Neural cell (in vitro differentiated cells): ENCODE results near the gene ARL10. TPM values are rescaled to one million over a fixed set of nuclear protein-coding genes. Genes with fewer than 3 reads are reported as not detected.

ENCODE experiments used
- H2AFZ ChIP-seq: fragments of 200-600, 300-800 bp; sonication (generic), shearing (Covaris generic); 2 replicates; pipeline ENCODE4 v1.6.0; 2014; ENCODE audit warnings: low read depth, mild to moderate bottlenecking, antibody characterized with exemption, low read length, moderate library complexity
- H3F3A ChIP-seq: fragments of 200-600 bp; shearing (Covaris generic); 2 replicates; pipeline ENCODE4 v1.6.1; 2016; ENCODE audit warnings: mild to moderate bottlenecking, moderate library complexity, mixed read lengths, antibody characterized with exemption, low read length; ENCODE audit not compliant: insufficient read depth, poor library complexity, severe bottlenecking
- H3K27ac ChIP-seq: fragments of 200-600, 300-800 bp; sonication (generic), shearing (Covaris generic); 2 replicates; pipeline ENCODE4 v1.5.1; 2014; ENCODE audit warnings: mild to moderate bottlenecking, low read length, moderate library complexity
- H3K27me3 ChIP-seq: fragments of 300-800, 200-600 bp; sonication (generic), shearing (Covaris generic); 2 replicates; pipeline ENCODE4 v1.6.0; 2014; ENCODE audit warnings: mild to moderate bottlenecking, low read depth, low read length, moderate library complexity; ENCODE audit not compliant: insufficient read depth
- H3K36me3 ChIP-seq: fragments of 300-800, 200-600 bp; sonication (generic), shearing (Covaris generic); 2 replicates; pipeline ENCODE4 v1.5.1; 2014; ENCODE audit warnings: mild to moderate bottlenecking, antibody characterized with exemption, low read length, moderate library complexity; ENCODE audit not compliant: insufficient read depth
- H3K4me2 ChIP-seq: fragments of 300-800, 200-600 bp; sonication (generic), shearing (Covaris generic); 2 replicates; pipeline ENCODE4 v1.6.0; 2014; ENCODE audit warnings: mild to moderate bottlenecking, low read length
- H3K4me3 ChIP-seq: fragments of 300-800, 200-600 bp; sonication (generic), shearing (Covaris generic); 2 replicates; pipeline ENCODE4 v1.5.1; 2014; ENCODE audit warnings: mild to moderate bottlenecking, low read length, moderate library complexity
- H3K79me2 ChIP-seq: fragments of 200-600 bp; shearing (Covaris generic); replicated peaks from 2 replicates; pipeline ENCODE4 v1.6.0; 2014; ENCODE audit warnings: mild to moderate bottlenecking, low read length, moderate library complexity; ENCODE audit not compliant: insufficient read depth
- H3K9ac ChIP-seq: fragments of 300-800, 200-600 bp; sonication (generic), shearing (Covaris generic); 2 replicates; pipeline ENCODE4 v1.6.1; 2016; ENCODE audit warnings: mild to moderate bottlenecking, low read length, mixed read lengths
- H3K9me2 ChIP-seq: fragments of 200-600 bp; shearing (Covaris generic); 2 replicates; pipeline ENCODE4 v1.6.1; 2016; ENCODE audit warnings: mild to moderate bottlenecking, low read length, mixed read lengths; ENCODE audit not compliant: insufficient read depth
- H3K9me3 ChIP-seq: fragments of 200-600, 300-800 bp; sonication (generic), shearing (Covaris generic); 2 replicates; pipeline ENCODE4 v1.6.1; 2016; ENCODE audit warnings: mild to moderate bottlenecking, mixed run types, low read length, moderate library complexity, mixed read lengths
- H4K20me1 ChIP-seq: fragments of 200-600 bp; shearing (Covaris generic); 2 replicates; pipeline ENCODE4 v1.6.1; 2016; ENCODE audit warnings: mild to moderate bottlenecking, mixed run types; ENCODE audit not compliant: insufficient read depth
- EP300 ChIP-seq: fragments of 450-650 bp; conservative IDR thresholded peaks from 2 replicates; pipeline ENCODE4 v1.6.1; 2014; ENCODE audit warnings: antibody characterized with exemption, mild to moderate bottlenecking, moderate library complexity; ENCODE audit not compliant: poor library complexity, severe bottlenecking
- POLR2AphosphoS5 ChIP-seq: IDR thresholded peaks from 2 replicates; pipeline ENCODE4 v1.6.1; 2012
- SMC3 ChIP-seq: fragments of 450-650 bp; conservative IDR thresholded peaks from 2 replicates; pipeline ENCODE4 v1.6.1; 2014; ENCODE audit warnings: antibody characterized with exemption, mild to moderate bottlenecking, moderate library complexity; ENCODE audit not compliant: poor library complexity
- TAF1 ChIP-seq: IDR thresholded peaks from 2 replicates; pipeline ENCODE4 v1.6.1; 2012; ENCODE audit warnings: low read depth
- polyA plus RNA-seq: library from polyadenylated mRNA; depleted of rRNA; stranded (reverse); fragments of >200 nt; gene quantifications from 2 replicates; pipeline ENCODE4 v1.2.3, GENCODE V29; 2014
- TF ChIP-seq, protein P1 (sequence below): IDR thresholded peaks from 2 replicates; pipeline ENCODE4 v1.6.1; 2012; ENCODE audit warnings: borderline replicate concordance

The ARL10 gene
- polyA plus RNA-seq, 1 donor from 2014 or later, result 22.8 TPM

DNA sequence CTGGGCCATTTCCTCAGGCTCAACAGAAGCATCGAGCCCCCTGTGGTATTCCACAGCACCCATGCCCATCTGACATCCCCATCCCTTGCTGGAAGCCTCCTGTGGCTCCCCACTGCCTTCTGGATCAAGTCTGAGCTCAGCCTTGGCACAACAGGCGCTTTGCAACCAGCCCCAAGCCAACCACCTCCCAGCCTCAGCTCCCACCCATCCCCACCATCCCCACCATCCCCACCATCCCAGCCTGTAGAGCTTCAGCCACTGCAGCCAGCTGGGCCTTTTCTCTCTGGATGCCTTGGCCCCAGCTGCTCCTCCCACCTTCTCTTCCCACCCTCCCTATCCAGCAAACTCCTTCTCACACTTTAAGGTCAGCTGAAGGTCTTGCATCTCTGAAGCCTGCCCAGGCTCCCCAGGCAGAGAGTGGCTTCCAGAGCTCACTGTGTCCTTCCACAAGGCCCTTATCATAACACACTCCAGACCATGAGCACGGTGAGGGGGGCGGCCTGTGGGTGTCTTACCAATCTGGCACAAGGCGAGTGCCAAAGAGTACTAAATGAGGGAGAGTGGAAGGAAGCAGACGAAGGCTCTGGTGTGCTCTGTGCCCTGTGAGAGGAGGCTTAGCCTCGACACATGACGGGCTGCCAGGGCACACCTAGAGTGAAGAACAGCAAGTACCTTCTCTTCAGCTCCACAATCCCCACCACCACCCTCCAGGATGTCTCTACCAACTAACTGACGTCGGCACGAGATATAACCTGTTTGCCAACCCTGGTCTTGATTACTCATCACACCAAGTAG lies 29.8 kb downstream of the ARL10 start:
- Histone ChIP-seq H3K4me2 (no peak overlapping the region), H3K36me3 (no peaks in the 10 kb centered on the region), H2AFZ (no peak overlapping the region), H3K9me3 (no peaks in the 10 kb centered on the region), H3K9me2 (no peaks in the 10 kb centered on the region), H3K79me2 (no peaks in the 10 kb centered on the region), H3K4me3 (no peak overlapping the region), H3K27ac (no peak overlapping the region), H3K27me3 (no peaks in the 10 kb centered on the region), H3F3A (no peaks in the 10 kb centered on the region), H4K20me1 (no peaks in the 10 kb centered on the region), H3K9ac (no peak overlapping the region)
- TF ChIP-seq EP300, result no peak

DNA sequence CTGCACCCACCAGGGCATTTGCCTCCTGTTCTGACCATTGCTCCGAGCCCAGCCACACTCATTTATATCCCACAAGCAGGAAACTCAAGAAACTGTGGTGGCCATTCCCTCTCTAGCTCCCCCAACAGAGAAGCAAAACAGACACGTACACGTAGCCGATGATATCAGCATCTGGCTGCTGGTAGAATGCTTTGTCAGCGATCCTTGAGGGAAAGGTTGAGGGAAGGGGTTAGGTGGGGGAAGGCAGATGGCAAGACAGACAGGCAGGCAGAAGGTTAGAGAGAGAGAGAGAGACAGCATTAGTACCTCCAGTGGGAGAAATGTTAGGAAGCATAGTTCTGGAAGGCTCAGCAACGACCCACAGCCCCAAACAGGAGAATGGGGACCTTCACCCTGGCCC lies 31.0 kb downstream of the ARL10 start:
- H3K27me3 ChIP-seq, result no peaks in the 10 kb centered on the region
- TF ChIP-seq, protein P1, sequence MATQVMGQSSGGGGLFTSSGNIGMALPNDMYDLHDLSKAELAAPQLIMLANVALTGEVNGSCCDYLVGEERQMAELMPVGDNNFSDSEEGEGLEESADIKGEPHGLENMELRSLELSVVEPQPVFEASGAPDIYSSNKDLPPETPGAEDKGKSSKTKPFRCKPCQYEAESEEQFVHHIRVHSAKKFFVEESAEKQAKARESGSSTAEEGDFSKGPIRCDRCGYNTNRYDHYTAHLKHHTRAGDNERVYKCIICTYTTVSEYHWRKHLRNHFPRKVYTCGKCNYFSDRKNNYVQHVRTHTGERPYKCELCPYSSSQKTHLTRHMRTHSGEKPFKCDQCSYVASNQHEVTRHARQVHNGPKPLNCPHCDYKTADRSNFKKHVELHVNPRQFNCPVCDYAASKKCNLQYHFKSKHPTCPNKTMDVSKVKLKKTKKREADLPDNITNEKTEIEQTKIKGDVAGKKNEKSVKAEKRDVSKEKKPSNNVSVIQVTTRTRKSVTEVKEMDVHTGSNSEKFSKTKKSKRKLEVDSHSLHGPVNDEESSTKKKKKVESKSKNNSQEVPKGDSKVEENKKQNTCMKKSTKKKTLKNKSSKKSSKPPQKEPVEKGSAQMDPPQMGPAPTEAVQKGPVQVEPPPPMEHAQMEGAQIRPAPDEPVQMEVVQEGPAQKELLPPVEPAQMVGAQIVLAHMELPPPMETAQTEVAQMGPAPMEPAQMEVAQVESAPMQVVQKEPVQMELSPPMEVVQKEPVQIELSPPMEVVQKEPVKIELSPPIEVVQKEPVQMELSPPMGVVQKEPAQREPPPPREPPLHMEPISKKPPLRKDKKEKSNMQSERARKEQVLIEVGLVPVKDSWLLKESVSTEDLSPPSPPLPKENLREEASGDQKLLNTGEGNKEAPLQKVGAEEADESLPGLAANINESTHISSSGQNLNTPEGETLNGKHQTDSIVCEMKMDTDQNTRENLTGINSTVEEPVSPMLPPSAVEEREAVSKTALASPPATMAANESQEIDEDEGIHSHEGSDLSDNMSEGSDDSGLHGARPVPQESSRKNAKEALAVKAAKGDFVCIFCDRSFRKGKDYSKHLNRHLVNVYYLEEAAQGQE, result no peak
- TF ChIP-seq EP300, result no peak
- H2AFZ ChIP-seq, result no peak overlapping the region
- H3K36me3 ChIP-seq, result no peaks in the 10 kb centered on the region
- H3K27ac ChIP-seq, result no peak overlapping the region
- no peaks in the 10 kb centered on the region for H3K9me2 ChIP-seq
- no peaks in the 10 kb centered on the region for H3K9me3 ChIP-seq
- no peaks in the 10 kb centered on the region for H4K20me1 ChIP-seq
- H3K79me2 ChIP-seq, result no peaks in the 10 kb centered on the region
- no peak overlapping the region for H3K4me2 ChIP-seq
- no peak overlapping the region for H3K9ac ChIP-seq
- no peak overlapping the region for H3K4me3 ChIP-seq
- H3F3A ChIP-seq, result no peaks in the 10 kb centered on the region

DNA sequence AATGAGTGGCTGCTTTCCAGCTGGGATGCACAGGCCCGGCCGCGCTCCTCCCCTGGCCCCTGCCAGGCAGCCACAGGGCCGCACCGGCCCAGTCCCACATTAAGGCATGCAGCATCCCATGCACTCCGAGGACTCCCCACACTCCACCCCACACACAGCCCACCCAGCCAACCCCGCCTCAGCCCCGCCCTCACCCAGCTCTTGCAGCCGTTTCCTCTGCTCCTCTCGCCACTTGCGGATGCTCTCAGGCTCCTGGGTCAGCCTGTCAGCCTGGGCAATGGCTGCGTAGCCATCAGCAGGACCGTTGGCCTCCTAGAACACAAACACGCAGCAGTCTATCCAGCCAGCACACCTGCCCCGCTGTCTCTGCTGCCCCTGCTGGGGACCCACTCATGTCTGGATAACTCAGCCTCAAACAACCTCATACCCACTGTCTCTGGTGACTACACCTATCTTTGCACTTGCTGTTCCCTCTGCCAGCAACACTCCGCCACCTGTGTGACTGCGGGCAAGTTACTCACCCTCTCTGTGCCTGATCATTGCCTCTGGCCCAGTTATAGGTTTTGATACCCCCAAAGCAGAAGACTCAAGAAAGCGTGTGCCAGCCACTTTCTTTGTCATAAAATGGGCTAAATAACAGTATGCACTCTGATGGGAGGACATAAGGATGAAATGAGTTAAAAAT lies 32.6 kb downstream of the ARL10 start:
- Histone ChIP-seq H3K9ac (no peak overlapping the region), H3K27ac (no peak overlapping the region), H3K9me2 (no peaks in the 10 kb centered on the region), H3K9me3 (no peaks in the 10 kb centered on the region), H4K20me1 (no peaks in the 10 kb centered on the region), H2AFZ (no peak overlapping the region), H3K36me3 (no peaks in the 10 kb centered on the region), H3K79me2 (no peaks in the 10 kb centered on the region), H3K4me3 (no peak overlapping the region), H3F3A (no peaks in the 10 kb centered on the region), H3K4me2 (no peak overlapping the region), H3K27me3 (no peaks in the 10 kb centered on the region)
- no peak for TF ChIP-seq SMC3
- no peak for TF ChIP-seq TAF1
- TF ChIP-seq POLR2AphosphoS5, result no peak
- TF ChIP-seq EP300, result no peak
